B cell (primary cell): Measurements from ENCODE around the gene SCRN2. TPM values are rescaled to one million over a fixed set of nuclear protein-coding genes. Genes with fewer than 3 reads are reported as not detected.

ENCODE experiments used
- ATAC-seq: fragments of 200-7000 bp; cut with Tn5 transposase; one replicate; pipeline ENCODE4 v1.10.0; 2021; ENCODE audit warnings: low read depth, mild to moderate bottlenecking, moderate number of reproducible peaks, moderate library complexity
- CTCF ChIA-PET: fragments of 350-600 bp; sonication (Branson Sonifier 250); formaldehyde crosslinking; loops from one replicate; lab custom pipeline; 2021; ENCODE audit warnings: antibody characterized with exemption, inconsistent platforms; lab: Charles Lee
- POLR2A ChIA-PET: fragments of 350-600 bp; sonication (Branson Sonifier 250); formaldehyde crosslinking; loops from one replicate; lab custom pipeline; 2021; ENCODE audit warnings: antibody characterized with exemption; lab: Charles Lee
- DNase-seq: peaks from one replicate; pipeline ENCODE4 v3.0.0; 2013
- H2AFZ ChIP-seq: 2 replicates; pipeline ENCODE4 v1.6.1; 2012; ENCODE audit warnings: mild to moderate bottlenecking, low read depth, low read length; ENCODE audit not compliant: insufficient read depth, poor library complexity, severe bottlenecking
- H3K27ac ChIP-seq, 2 donors: 1 replicate in 1 of 2; 2 replicates in 1 of 2; pipeline ENCODE4 v1.5.1; 2012 to 2013; ENCODE audit warnings: low read length in 2 of 2, mild to moderate bottlenecking in 2 of 2, moderate library complexity in 1 of 2
- H3K27me3 ChIP-seq, 4 experiments: fragments of 200-600 bp in 1 of 4; sonication (generic) in 1 of 4; replicated peaks in 1 of 4; 1 replicate in 2 of 4; 2 replicates in 2 of 4; pipeline versions ENCODE4 v1.6.1 to v1.7.0; 2013 to 2016; ENCODE audit warnings: low read length in 3 of 4, mild to moderate bottlenecking in 2 of 4, mixed read lengths in 1 of 4, moderate library complexity in 1 of 4; ENCODE audit not compliant: insufficient read depth in 4 of 4, control insufficient read depth in 3 of 4; ENCODE audit errors: control extremely low read depth in 1 of 4
- H3K36me3 ChIP-seq, 2 experiments: replicated peaks in 1 of 2; 1 replicate in 1 of 2; 2 replicates in 1 of 2; pipeline versions ENCODE4 v1.6.1 to v1.7.1; 2013; ENCODE audit warnings: low read length in 1 of 2; ENCODE audit not compliant: insufficient read depth in 2 of 2, control insufficient read depth in 1 of 2; ENCODE audit errors: control extremely low read depth in 1 of 2, extremely low read depth in 1 of 2
- H3K4me1 ChIP-seq, 2 donors: fragments of 200-600 bp in 1 of 2; sonication (generic) in 1 of 2; 1 replicate in 1 of 2; 2 replicates in 1 of 2; pipeline versions ENCODE4 v1.5.1 to v1.6.1; 2013 to 2017; ENCODE audit warnings: low read length in 2 of 2; ENCODE audit not compliant: control insufficient read depth in 2 of 2, insufficient read depth in 2 of 2
- H3K4me2 ChIP-seq: replicated peaks from 2 replicates; pipeline ENCODE3; 2012; ENCODE audit warnings: mild to moderate bottlenecking, low read depth, low read length; ENCODE audit not compliant: poor library complexity, severe bottlenecking
- H3K4me3 ChIP-seq, 5 experiments: fragments of 200-600 bp in 1 of 5; sonication (generic) in 1 of 5; 1 replicate in 3 of 5; 2 replicates in 2 of 5; pipeline versions ENCODE4 v1.5.1 to v1.7.0; 2011 to 2016; ENCODE audit warnings: low read length in 4 of 5, mild to moderate bottlenecking in 4 of 5, low read depth in 2 of 5, control low read depth in 1 of 5, moderate library complexity in 1 of 5; ENCODE audit not compliant: insufficient read depth in 1 of 5; ENCODE audit errors: control extremely low read depth in 1 of 5, extremely low read depth in 1 of 5
- H3K79me2 ChIP-seq: fragments of 200-600 bp; sonication (generic); one replicate; pipeline ENCODE4 v1.6.0; 2016; ENCODE audit warnings: low read length; ENCODE audit not compliant: control insufficient read depth, insufficient read depth
- H3K9ac ChIP-seq: fragments of 200-600 bp; sonication (generic); 2 replicates; pipeline ENCODE4 v1.6.1; 2017; ENCODE audit warnings: mild to moderate bottlenecking, low read length, moderate library complexity
- H3K9me3 ChIP-seq, 3 donors: one replicate each; pipeline versions ENCODE4 v1.6.1 to v1.7.1; 2013; ENCODE audit warnings: low read length in 2 of 3; ENCODE audit not compliant: control insufficient read depth in 2 of 3, insufficient read depth in 1 of 3; ENCODE audit errors: control extremely low read depth in 1 of 3
- H4K20me1 ChIP-seq: 2 replicates; pipeline ENCODE4 v1.6.0; 2012; ENCODE audit warnings: mild to moderate bottlenecking, low read length; ENCODE audit not compliant: insufficient read depth, control insufficient read depth, poor library complexity, severe bottlenecking
- H3K27ac Mint-ChIP-seq: one replicate; pipeline ENCODE4 v1.8.0; 2021; ENCODE audit warnings: mixed read lengths
- H3K27me3 Mint-ChIP-seq: one replicate; pipeline ENCODE4 v1.8.0; 2021; ENCODE audit warnings: mixed read lengths
- H3K4me1 Mint-ChIP-seq: one replicate; pipeline ENCODE4 v1.8.0; 2021; ENCODE audit warnings: mixed read lengths
- H3K4me3 Mint-ChIP-seq: one replicate; pipeline ENCODE4 v1.8.0; 2021; ENCODE audit warnings: mixed read lengths
- H3K9me3 Mint-ChIP-seq: one replicate; pipeline ENCODE4 v1.8.0; 2022; ENCODE audit warnings: mixed read lengths; ENCODE audit not compliant: insufficient read depth
- CTCF ChIP-seq: fragments of 200-600 bp; IDR thresholded peaks from one replicate; pipeline ENCODE4 v1.8.0; 2022; ENCODE audit warnings: antibody characterized with exemption, mild to moderate bottlenecking
- WGBS: methylation state at CpG from one replicate; pipeline ENCODE4 v1.1.5; 2013; ENCODE audit warnings: missing lambda C conversion rate; ENCODE audit not compliant: insufficient coverage; 5-methylcytosine and 5-hydroxymethylcytosine counted together
- intact Hi-C: fragments of 100-400 bp; cut with micrococcal nuclease; formaldehyde crosslinking; loops from one replicate; pipeline ENCODE4 v1.10.0; 2022
- polyA plus RNA-seq: library from polyadenylated mRNA; depleted of rRNA; stranded (reverse); fragments of >200 nt; gene quantifications from 2 replicates; pipeline ENCODE4 v1.2.3, GENCODE V29; 2012
- total RNA-seq, 2 donors: library from RNA; stranded (reverse); fragments of 120-200 nt in 1 of 2; gene quantifications; 1 replicate in 1 of 2; 2 replicates in 1 of 2; pipeline versions ENCODE4 v1.2.3 to v1.2.4, GENCODE V29; 2013 to 2022

The SCRN2 gene
- total and polyA plus RNA-seq, 2 donors (not counting 1 experiment from before 2014, with no cell fraction given), result 47.8 to 71.9 TPM

GRCh38 chr17:47831934-47832327, 9.1 kb downstream of the SCRN2 start:
- DNase-seq (no peak), ATAC-seq (no peak)
- 26% methylated on average over 5 of the region's 7 CpGs for WGBS
- Histone ChIP-seq H3K9me3 (no peaks in the 10 kb centered on the region), H3K79me2 (peaks cover 46% of the 10 kb centered on the region), H4K20me1 (peaks cover 13% of the 10 kb centered on the region), H3K36me3 (peaks cover 0 to 27% of the 10 kb centered on the region in 2 experiments), H3K4me3 (peak overlapping the region; percentile 70 to 97 (median 96)), H2AFZ (peak overlapping the region; percentile 93), H3K4me2 (peak overlapping the region; percentile 95), H3K27me3 (no peaks in the 10 kb centered on the region), H3K27ac (peak overlapping the region; percentile 69 to 81), H3K4me1 (peaks cover 19 to 21% of the 10 kb centered on the region in 2 donors), H3K9ac (peak overlapping the region; percentile 80)
- Mint-ChIP-seq H3K4me1 (peaks cover 25% of the 10 kb centered on the region), H3K27me3 (no peaks in the 10 kb centered on the region), H3K27ac (peak overlapping the region; percentile 89), H3K9me3 (no peaks in the 10 kb centered on the region), H3K4me3 (peak overlapping the region; percentile 92)
- intact Hi-C loops, result loop anchor here (1.0 to 2.0 kb wide), 4 partner anchors 9 to 139 kb away; partner anchors contain the start of genes CDK5RAP3, OSBPL7 and SCRN2
- CTCF ChIA-PET, result interaction anchor here (0.6 to 2.1 kb wide), 10 partner anchors 9 to 118 kb away, joined by 3 to 15 read pairs (median 4); partner anchors contain the start of gene SCRN2
- no peak for TF ChIP-seq CTCF
- POLR2A ChIA-PET, result interaction anchor here (0.6 to 1.6 kb wide), 5 partner anchors 9 to 745 kb away, joined by 4 to 15 read pairs (median 8); partner anchors contain the start of genes OSBPL7, SCRN2 and SP2
